GM18909 (cell line): ENCODE measurements around the gene GNAT1.

Source experiments
- ATAC-seq: cut with Tn5 transposase; IDR thresholded peaks from one replicate; pipeline ENCODE4 v1.9.1; 2021; ENCODE audit warnings: mild to moderate bottlenecking; ENCODE audit not compliant: unreplicated experiment, poor library complexity

Gene GNAT1

DNA sequence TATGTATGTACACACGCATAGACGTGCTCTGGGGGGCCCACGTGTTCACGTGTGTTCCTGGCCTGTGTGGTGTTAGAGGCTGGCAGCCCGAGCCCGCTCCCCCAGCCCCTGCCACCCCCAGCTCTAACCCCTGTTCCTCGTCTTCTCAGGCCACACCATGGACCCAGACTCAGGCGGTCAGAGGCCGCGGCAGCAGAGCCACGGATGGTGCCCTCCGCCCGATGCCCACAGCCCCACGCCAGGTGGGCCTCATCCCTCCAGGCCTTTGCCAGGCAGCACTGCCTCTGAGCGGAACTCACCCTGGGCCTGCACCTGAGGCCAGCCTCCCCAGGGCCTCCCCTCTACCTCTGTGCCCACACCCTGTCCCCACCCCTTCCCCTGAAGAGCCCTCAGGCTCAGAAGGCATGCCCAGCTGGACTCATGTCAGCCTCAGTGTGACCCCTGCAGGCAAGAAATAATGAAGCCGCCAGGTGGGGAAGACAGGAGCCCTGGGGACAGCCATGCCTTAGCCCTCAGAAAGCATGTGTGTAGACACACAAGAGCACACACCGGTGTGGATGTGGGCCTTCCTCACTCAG is 16.4 kb upstream of the GNAT1 start:
- no peak for ATAC-seq

DNA sequence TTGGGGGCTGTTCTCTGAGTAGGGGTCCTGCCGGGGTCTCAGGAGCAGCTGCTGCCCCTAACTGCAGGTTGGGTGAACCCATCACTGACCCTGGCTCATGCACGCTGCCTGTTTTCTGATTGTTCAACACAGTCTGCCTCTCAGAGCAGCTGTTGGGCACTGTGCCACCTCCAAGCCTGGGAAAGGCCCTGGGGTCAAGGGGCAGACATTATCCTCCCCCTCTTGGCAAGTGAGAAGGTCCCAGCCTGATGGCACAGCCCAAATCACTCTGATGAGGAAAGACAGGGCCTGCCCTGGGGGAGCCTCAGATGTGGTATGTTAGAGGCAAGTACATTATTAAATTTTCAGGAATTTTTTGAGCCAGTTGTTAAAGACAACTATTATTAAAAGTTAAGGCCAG is 14.1 kb upstream of the GNAT1 start:
- ATAC-seq = no peak

DNA sequence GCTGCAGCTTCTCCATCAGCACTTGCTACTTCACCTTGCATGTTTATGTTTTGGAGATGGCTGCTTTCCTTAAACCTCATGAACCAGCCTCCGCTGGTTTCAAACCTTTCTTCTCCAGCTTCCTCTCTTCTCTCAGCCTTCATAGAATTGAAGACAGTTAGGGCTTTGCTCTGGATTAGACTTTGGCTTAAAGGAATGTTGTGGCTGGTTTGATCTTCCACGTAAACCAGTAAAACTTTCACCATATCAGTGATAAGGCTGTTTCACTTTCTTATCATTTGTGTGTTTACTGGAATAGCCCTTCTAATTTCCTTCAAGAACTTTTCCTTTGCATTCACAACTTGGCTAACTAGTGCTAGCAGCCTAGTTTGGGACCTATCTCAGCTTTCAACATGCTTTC is 11.7 kb upstream of the GNAT1 start:
- ATAC-seq = no peak

DNA sequence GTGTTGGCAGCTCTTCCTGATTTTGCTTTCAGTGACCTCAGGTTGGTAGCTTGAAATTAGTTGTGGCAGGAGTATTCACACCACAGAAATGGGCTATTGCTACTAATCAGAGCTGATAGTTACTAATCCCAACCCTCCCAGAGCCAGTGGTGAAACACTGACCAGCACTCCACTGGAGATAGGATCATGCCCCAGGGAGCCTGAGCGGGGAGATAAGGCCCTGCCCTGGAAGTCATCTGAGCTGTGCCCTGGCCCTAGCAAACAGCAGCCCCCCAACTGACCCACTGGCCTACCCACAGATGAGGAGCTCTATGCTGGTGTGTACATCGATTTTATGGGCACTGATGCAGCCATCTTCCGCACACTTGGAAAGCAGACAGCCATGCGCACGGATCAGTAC is 9.4 kb upstream of the GNAT1 start:
- no peak for ATAC-seq

DNA sequence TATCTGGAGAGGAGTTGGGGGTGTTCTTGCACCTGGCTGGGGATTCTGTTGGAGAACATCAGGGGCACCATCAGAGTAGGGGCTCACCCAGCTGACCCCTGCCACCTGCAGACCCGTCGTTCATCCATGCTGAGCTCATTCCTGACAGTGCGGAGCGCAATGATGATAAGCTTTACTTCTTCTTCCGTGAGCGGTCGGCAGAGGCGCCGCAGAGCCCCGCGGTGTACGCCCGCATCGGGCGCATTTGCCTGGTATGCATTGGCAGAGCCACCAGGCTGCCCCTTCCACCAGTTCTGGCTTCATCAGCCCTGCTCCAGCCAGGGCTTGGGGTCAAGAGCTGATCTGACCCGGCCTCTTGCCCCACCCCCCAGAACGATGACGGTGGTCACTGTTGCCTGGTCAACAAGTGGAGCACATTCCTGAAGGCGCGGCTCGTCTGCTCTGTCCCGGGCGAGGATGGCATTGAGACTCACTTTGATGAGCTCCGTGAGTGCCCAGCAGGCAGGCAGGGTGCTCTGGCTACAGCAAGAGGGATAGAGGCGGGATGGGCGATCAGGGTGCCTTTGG is 8.8 kb upstream of the GNAT1 start:
- no peak for ATAC-seq

DNA sequence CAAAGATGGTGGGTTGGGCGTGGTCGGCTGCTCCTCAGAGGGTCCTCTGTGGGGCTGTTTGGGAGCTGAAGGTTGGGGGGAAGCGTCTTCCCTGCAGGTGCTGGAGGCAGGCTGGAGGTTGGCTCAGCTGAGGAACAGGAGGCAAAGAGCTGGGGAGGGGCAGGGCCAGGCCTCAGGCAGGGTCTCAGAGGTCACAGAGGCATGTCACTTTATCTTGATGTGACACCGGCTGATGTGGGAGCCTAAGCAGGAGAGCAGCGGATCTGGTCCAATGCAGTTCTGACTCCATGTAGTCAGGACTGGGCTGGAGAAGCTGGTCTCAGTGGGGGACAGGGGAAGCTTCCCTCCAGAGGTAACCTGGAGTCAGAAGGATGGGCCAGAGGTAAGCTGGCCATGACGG is 7.7 kb upstream of the GNAT1 start:
- no peak for ATAC-seq

DNA sequence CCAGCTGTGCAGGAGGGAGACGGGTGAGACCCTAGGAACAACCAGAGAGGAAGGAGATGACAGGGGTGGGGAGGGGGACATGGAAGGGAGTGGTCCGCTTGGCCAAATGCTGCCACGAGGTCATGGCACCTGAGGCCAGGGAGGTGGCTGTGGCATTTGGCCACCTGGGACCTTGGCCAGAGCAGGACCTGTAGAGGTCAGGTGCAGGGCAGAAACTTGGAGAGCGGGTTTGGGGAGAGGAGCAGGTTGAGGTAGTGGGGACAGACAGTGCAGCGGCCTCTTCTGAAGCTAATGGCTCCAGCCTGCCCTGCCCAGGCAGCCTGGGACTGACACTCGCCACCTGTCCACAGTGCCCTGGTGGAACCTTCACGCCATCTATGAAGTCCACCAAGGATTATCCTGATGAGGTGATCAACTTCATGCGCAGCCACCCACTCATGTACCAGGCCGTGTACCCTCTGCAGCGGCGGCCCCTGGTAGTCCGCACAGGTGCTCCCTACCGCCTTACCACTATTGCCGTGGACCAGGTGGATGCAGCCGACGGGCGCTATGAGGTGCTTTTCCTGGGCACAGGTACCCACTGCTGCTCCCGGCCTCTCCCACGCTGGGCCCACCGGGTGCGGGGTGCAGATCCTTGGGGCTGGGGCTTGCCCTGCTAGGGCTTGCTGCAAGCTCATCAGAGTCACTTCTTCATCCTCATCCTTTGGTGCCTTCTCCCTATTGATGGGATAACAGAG is 7.0 kb upstream of the GNAT1 start:
- ATAC-seq = no peak

DNA sequence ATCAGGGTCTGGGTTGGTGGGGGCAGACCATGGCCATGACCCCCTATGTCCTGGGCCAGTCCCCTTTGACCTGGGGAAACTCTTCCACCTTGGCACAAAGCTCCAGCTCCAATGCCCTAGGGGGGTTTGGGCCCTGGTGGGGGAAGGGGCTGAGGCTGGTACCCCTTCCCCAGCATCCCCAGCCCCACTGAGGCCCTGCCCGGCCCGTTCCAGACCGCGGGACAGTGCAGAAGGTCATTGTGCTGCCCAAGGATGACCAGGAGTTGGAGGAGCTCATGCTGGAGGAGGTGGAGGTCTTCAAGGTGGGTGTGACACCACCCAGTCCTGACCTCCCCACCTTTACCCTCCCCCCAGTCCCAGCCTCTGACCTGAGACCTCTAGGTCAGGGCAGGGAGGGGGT is 6.2 kb upstream of the GNAT1 start:
- no peak for ATAC-seq

DNA sequence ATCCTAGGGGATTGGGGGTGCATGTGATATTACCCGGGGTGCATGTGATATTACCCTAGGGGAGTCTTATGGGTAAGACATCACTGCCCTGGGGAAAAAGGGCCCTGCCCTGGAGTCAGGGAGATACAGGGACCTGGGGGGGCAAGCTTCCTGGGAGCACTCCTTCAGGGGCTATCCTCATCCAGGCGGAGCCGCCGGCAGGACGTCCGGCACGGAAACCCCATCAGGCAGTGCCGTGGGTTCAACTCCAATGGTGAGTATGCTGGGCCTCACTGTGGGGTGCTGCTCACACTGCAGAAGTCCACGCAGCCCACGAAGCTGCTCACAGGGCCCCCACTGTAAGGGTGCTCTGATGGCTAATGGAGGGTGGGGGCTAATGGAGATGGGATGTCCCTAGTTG is 5.3 kb upstream of the GNAT1 start:
- ATAC-seq = no peak

DNA sequence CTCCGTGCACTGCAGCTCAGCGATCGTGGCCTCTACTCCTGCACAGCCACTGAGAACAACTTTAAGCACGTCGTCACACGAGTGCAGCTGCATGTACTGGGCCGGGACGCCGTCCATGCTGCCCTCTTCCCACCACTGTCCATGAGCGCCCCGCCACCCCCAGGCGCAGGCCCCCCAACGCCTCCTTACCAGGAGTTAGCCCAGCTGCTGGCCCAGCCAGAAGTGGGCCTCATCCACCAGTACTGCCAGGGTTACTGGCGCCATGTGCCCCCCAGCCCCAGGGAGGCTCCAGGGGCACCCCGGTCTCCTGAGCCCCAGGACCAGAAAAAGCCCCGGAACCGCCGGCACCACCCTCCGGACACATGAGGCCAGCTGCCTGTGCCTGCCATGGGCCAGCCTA is 3.7 kb upstream of the GNAT1 start:
- ATAC-seq = no peak

DNA sequence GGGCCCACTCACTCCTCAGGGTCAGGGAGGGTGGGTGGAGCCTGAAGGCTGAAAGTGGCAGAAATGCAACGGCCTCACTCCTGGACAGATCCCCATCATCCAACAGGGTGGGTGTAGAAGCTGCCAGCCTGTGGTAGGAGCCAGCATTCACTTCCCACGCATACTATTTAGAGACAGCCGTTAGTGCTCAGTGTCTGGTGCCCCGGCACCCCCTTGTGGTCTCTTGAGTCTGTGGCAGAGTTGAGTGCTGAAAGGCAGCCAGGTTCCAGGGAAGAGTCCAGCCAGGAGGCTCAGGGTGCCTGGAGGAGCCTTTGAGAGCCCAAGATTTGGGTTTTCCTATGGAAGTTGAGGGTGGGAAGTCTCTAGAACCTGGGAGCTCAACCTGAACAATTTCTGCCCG is 2.1 kb upstream of the GNAT1 start:
- no peak for ATAC-seq

DNA sequence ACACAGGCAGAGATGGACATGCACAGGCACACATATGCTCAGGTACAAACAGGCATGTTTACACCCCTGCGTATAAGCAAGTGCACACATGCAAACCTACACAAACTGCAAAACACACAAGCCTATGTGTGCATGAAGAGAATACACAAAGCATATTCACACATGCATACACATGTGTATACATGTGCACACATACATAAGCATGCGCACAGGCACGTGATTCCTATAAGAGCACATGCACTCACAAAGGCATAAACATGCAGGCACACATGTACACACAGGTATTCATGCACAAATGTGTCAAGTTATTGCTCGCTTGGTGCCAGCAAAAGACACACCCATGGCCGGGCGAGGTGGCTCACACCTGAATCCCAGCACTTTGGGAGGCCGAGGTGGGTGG is 1.4 kb upstream of the GNAT1 start:
- ATAC-seq = no peak

DNA sequence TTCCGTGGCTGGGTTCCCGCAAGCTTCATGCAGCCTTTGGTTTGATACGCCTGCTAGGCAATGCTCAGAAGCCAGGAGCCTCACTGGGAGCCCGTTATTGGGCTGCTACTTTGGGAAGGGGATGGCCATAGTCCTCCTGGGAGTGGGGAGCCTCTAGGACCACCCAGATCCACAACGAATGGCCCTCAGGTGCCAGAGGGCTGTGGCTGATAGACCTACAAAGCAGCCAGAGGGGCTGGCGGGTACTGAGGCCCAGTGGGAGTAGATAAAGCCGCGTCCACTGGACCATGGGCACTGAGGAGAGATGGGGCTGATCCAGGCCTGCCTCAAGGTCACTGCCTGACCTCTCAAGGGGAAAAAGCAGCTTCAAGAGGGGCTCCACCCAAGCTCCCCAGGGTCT is 714 bp downstream of the GNAT1 start:
- no peak for ATAC-seq

DNA sequence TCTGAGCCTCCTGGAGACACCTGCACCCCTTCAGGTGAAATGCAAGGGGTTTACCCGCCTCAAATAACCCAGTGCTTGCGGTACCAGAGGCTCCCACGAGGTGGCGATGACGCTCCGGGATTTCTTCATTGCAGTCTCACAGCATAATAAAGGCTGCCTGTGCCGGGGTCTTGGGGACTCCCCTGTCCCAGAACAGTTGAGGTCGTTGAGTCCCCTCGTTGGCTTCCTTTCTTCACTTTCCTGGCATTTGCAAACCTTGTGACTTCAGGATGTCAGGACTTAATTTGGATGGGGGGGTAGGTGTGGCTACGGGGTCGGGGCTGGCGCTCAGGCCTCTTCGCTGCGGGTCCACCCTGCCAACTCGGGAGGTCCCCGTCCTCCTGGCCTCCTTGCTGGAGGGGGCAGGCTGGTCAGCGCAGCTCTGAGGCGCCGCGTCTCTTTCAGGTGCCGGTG is 1.3 kb downstream of the GNAT1 start:
- ATAC-seq = no peak

DNA sequence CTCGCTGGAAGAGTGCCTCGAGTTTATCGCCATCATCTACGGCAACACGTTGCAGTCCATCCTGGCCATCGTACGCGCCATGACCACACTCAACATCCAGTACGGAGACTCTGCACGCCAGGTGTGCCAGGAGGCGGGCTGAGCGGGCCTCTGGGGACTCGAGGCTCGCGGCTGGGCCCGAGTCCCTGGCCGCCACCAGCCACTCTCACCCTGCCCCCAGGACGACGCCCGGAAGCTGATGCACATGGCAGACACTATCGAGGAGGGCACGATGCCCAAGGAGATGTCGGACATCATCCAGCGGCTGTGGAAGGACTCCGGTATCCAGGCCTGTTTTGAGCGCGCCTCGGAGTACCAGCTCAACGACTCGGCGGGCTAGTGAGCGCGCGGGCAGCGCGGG is 1.9 kb downstream of the GNAT1 start:
- no peak for ATAC-seq

DNA sequence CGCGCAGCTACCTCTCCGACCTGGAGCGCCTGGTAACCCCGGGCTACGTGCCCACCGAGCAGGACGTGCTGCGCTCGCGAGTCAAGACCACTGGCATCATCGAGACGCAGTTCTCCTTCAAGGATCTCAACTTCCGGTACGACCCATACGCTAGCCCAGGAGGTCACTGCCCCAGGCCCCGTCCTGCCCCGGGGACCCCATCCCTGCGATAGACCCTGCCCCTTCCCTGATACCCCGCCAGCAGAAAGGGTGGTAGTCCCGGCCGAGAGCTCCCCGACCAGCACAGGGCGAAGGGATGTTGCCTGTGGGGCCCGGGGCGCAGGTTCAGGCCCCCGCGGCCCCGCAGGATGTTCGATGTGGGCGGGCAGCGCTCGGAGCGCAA is 2.3 kb downstream of the GNAT1 start:
- ATAC-seq = no peak

DNA sequence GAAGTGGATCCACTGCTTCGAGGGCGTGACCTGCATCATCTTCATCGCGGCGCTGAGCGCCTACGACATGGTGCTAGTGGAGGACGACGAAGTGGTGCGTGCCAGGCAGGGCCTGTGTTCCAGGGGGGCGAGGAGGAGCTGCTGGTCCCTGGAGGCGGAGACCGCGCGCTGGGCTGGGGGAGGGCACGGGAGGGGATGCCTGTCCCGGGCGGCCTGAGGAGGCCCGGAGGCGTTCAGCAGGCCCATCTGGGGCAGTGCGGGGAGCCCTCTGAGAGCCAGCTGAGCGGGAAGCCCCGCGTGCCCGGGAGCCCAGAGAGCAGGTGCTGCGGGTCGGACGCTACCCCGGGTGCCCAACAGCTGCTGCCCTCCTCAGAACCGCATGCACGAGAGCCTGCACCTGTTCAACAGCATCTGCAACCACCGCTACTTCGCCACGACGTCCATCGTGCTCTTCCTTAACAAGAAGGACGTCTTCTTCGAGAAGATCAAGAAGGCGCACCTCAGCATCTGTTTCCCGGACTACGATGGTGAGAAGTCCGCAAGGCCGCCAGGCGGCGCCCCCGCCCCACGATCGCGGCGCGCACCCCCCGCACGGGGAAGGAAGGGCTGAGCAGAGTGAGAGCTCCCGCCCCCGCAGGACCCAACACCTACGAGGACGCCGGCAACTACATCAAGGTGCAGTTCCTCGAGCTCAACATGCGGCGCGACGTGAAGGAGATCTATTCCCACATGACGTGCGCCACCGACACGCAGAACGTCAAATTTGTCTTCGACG is 2.9 kb downstream of the GNAT1 start:
- ATAC-seq = no peak

DNA sequence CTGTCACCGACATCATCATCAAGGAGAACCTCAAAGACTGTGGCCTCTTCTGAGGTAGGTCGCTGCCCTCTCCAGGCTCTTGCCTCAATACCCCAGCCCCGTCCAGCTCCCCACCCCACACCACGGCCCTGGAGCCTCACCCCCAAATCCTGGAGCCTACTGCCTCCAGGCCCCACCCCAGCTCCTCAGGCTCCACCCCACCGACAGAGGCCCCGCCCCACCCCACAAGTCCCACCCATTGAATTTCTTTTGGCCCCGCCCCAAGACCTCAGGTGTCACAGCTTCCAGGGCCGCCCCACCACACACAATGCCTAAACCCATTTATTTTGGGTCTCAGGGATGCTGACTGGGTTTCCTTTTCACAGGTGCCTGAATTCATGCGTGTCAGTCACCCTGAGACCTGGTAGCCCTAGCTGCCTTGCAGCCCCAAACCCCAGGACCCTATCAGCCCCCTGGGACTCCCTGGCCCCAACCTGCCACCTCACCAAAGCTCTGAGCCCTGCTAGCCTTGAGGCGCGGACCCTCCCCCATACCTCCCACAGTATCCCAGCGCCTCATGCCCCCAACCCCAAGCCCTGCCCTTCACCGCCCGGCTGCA is 3.6 kb downstream of the GNAT1 start:
- ATAC-seq = no peak

DNA sequence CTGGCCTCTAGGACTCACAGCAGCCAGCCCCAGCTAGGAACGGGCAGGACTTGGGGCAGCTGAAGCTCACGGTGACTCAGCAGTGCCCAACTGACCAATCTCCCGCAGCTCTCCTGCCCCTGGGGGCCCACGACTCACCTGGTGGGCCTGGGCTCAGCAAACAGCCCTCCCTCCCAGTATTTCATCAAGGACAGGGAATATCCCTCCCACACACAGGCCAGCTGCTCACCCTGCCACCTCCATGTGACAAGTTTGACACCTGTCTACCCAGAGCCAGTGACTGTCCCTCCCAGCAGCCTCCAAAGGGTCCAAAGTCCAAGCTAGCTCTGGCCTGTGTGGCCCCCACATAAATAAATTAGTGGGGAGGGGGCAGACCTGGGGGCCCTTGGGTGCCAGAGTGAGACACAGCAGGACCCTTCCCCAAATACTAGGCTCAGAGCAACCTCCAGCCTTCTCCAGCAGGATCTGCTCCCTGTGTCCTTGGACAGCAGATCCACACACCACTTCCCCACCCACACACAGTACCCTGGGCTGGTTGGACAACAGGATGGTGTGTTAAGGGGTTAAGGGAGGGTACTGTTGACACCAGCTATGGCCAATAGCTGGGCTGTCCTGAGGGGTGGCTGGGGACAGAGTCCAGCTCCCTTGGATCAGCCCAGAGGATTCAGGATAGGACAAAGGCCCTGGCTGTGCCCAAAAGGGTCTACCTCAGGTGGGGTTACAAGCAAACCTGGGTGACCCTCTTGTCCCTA is 4.3 kb downstream of the GNAT1 start:
- no peak for ATAC-seq

DNA sequence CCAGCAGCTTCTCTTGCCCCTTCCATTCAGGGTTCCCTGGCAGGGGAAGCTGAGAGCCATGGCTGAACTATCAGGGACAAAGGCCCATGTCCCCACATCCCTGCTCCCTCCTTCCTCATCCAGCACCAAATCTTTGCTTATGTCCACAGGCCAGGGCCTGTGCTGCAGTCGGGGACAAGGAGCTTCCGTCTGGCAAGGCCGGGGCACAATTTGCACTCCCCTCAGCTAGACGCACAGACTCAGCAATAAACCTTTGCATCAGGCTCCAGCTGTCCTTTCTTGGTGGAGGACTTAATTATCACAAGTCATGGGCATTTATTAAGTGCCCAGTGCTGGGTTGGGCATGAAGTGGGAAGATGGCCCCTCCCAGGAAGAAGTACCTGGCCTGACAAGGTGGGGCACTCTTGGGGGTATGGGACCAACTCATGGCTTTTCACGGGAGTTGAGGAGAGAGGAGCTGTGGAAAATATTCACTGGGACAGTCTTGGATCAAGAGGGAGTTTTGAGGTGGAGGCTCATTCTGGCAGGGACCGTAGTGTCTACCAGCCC is 4.9 kb downstream of the GNAT1 start:
- ATAC-seq = no peak
